ENCODE results near the gene ZNF888. TPM values are rescaled to one million over a fixed set of nuclear protein-coding genes. Genes with fewer than 3 reads are reported as not detected.
A peak's percentile ranks its signal among the peaks of the same experiment; 100 is the strongest.
"Not testable (repeated sequence)": the region's sequence is repeated elsewhere in the genome, so short reads cannot be mapped to it uniquely, and the experiment has no call there.

The ZNF888 gene
- total RNA-seq, 2 donors from 2014 or later: 5.9 to 8.0 TPM

DNA sequence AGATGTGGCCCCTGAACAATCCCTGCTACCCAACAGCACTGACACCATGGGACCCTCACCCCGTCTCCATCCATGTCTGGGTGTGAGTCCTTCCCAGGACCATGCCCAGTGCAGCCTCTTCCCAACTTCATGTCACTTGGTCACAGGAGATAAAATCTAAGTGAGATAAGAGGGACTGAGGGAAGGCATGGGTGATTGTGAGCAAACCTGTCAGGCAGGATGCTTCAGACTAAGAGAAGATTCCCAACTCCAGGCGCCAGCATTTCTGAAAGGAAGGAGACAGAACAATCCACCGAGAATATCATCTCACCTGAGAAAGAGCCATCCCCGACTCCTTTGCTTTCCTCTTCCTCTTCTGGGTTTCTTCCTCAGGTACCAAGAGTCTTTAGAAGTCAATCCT, 33.3 kb downstream of the ZNF888 start:
- H3K9me3 Mint-ChIP-seq: peaks cover 7% of the 10 kb centered on the region in 2 donors
- no peak for DNase-seq
- no peak overlapping the region for H3K27ac Mint-ChIP-seq
- ATAC-seq (replicated peaks in 1 of 2): no peak
- no peak overlapping the region for H3K4me3 Mint-ChIP-seq
- no peaks in the 10 kb centered on the region for H3K27me3 Mint-ChIP-seq (ENCODE audit: low read depth)
- peaks cover 5% of the 10 kb centered on the region for H3K4me1 Mint-ChIP-seq (ENCODE audit: low read depth)
- peaks cover 35 to 77% of the 10 kb centered on the region in 2 donors for H3K36me3 Mint-ChIP-seq (ENCODE audit: insufficient read depth in 2 of 2)

DNA sequence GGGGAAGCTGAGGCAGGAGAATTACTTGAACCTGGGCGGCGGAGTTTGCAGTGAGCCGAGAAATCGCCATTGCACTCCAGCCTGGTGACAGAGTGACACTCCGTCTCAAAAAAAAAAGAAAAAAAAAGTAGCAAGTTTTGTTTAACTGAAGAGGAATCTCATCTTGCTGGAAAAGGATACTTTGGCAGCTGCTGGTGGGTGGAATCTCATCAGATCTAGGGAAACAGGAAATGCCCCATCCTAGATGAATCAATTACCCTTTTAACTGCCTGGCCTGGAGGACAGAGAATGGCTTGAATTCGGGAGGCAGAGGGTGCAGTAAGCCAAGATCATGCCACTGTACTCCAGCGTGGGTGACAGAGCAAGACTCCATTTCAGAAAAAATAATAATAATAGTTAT, 34.2 kb downstream of the ZNF888 start:
- peaks cover 5 to 7% of the 10 kb centered on the region in 2 donors for H3K9me3 Mint-ChIP-seq
- ATAC-seq (replicated peaks in 1 of 2) (no peak), DNase-seq (no peak)
- no peak overlapping the region for H3K4me3 Mint-ChIP-seq
- no peak overlapping the region for H3K27ac Mint-ChIP-seq
- no peaks in the 10 kb centered on the region for H3K4me1 Mint-ChIP-seq (ENCODE audit: low read depth)
- H3K27me3 Mint-ChIP-seq (ENCODE audit: low read depth): no peaks in the 10 kb centered on the region
- H3K36me3 Mint-ChIP-seq (ENCODE audit: insufficient read depth in 2 of 2): peaks cover 40 to 77% of the 10 kb centered on the region in 2 donors

DNA sequence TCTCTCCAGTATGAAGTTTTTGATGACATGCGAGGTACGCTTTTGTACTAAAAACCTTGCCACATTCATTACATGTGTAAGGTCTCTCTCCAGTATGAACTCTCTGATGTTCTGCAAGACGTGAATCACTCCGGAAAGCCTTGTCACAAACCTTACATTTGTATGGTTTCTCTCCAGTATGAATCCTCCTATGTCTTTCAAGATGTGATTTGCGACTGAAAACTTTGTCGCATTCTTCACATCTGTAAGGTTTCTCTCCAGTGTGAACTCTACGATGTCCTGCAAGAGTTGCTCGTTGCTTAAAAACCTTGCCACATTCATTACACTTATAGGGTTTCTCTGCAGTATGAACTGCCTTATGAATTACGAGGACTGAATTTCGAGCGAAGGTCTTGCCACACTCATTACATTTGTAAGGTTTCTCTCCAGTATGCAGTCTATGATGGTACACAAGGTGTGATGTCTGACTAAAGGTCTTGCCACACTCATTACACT, 42.3 kb downstream of the ZNF888 start:
- no peaks in the 10 kb centered on the region for H3K4me1 Mint-ChIP-seq (ENCODE audit: low read depth)
- H3K36me3 Mint-ChIP-seq (ENCODE audit: insufficient read depth in 2 of 2): peaks cover 48 to 69% of the 10 kb centered on the region in 2 donors
- no peak overlapping the region for H3K27ac Mint-ChIP-seq
- H3K27me3 Mint-ChIP-seq (ENCODE audit: low read depth): no peaks in the 10 kb centered on the region
- no peak for DNase-seq
- H3K9me3 Mint-ChIP-seq: peaks cover 23 to 36% of the 10 kb centered on the region in 2 donors
- H3K4me3 Mint-ChIP-seq: no peak overlapping the region
- ATAC-seq (replicated peaks in 1 of 2): no peak

DNA sequence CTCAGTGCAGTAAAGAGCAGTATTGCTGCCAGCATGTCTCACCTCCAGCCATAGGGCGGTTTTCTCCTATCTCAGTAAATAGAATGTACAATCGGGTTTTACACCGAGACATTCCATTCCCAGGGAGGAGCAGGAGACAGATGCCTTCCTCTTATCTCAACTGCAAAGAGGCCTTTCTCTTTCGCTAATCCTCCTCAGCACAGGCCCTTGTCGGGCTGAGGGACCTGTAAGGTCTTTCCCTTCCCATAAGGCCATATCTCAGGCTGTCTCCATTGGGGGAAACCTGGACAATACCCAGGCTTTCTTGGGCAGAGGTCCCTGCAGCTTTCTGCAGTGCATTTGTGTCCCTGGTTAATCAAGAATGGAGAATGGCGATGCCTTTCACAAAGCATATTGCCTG, 50.2 kb downstream of the ZNF888 start:
- not testable (repeated sequence) for H3K4me3 Mint-ChIP-seq, H3K27ac Mint-ChIP-seq

DNA sequence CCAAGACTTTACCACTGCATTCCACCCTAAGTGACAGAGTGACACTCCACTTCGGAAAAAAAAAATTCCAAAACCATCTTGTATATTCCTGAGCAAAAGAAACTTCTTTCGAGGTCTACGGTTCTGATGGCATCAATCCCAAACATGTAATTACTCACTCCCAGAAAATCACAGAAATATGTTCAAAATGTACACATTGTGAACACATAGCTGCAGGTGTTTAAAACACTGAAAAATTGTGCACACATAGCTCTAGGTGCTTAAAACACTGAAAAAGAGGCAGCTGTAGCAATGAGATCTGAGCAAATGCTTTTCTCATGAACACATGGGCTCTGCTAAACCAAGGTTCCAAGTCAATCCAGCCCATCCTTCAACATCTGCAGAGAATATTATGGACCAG, 51.8 kb downstream of the ZNF888 start:
- DNase-seq: no peak
- ATAC-seq (replicated peaks in 1 of 2): no peak

More for the DNA sequence above, 50.2 kb downstream of the ZNF888 start:
- peaks cover 18% of the 10 kb centered on the region in 2 donors for H3K9me3 Mint-ChIP-seq
- peaks cover 18 to 23% of the 10 kb centered on the region in 2 donors for H3K36me3 Mint-ChIP-seq (ENCODE audit: insufficient read depth in 2 of 2)
- ATAC-seq (replicated peaks in 1 of 2); H3K4me1 Mint-ChIP-seq (ENCODE audit: low read depth); H3K27me3 Mint-ChIP-seq (ENCODE audit: low read depth); DNase-seq: not testable (repeated sequence)

DNA sequence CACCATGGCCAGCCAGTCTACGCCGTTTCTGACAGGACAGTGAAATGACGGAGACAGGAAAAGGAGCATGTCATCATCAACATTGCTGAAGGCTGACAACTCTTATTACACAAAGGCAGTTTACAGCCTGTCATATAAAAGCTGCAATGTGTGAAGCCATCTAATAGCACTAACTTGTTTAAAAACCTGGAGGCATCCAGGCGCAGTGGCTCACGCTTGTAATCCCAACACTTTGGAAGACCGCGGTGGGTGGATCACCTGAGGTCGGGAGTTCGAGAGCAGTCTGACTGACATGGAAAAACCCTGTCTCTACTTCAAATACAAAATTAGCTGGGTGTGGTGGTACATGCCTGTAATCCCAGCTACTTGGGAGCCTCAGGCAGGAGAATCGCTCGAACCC, 55.2 kb downstream of the ZNF888 start:
- H3K4me3 Mint-ChIP-seq; H3K4me1 Mint-ChIP-seq (ENCODE audit: low read depth); H3K27ac Mint-ChIP-seq; ATAC-seq (replicated peaks in 1 of 2); H3K9me3 Mint-ChIP-seq; DNase-seq; H3K27me3 Mint-ChIP-seq (ENCODE audit: low read depth): not testable (repeated sequence)
- peaks cover 7 to 14% of the 10 kb centered on the region in 2 donors for H3K36me3 Mint-ChIP-seq (ENCODE audit: insufficient read depth in 2 of 2)

More for the DNA sequence above, 51.8 kb downstream of the ZNF888 start:
- Mint-ChIP-seq H3K27me3 (ENCODE audit: low read depth) (no peaks in the 10 kb centered on the region), H3K36me3 (ENCODE audit: insufficient read depth in 2 of 2) (peaks cover 14 to 16% of the 10 kb centered on the region in 2 donors), H3K27ac (no peak overlapping the region), H3K4me3 (no peak overlapping the region), H3K9me3 (peaks cover 13 to 16% of the 10 kb centered on the region in 2 donors), H3K4me1 (ENCODE audit: low read depth) (no peaks in the 10 kb centered on the region)

DNA sequence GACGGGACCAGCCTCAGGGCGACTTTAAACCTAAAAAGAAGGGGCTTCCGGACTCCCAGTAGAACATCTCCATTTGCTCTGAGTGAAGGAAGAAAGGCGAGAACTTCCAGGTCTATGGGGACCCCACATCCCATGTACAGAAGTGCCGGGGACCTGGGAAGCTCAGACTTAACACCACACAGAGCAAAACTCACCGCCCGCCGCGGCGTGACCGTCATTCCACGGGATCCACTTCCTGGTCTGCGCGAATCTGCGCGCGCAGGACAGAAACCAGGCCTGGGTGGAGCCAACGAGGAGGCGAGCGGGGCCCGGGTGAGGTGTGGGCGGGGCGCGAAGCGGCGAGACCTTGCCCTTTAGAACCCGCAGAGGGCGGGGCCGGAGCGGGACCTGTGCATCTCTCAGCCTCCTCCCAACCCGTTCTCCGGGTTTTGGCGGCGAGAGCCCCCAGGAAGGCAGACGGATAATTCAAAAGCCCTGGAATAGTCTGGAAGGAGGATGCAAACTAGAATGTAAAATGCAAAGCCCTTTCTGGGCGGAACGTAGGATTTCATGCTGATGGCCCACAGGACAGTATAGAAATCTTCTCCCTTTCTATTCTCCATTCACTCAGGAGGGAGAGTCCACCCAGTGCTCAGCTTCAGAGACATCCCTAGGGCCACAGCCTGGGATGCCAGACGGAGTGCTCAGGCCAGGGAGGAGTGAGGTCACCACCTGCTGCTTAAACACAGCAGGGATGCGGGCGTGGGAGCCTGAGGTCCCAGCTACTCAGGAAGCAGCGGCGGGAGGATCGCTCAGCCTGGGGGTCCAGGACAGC, 65.6 kb downstream of the ZNF888 start, which contains the start of gene ZNF468:
TSS of gene ZNF468 (minus strand) at position 242 of the 814 bp plus-strand sequence. CDS start 3,347 bp downstream, outside the sequence.
- Mint-ChIP-seq H3K27ac (peak within 1 kb of the TSS; percentile 89), H3K4me1 (ENCODE audit: low read depth) (peaks cover 23% of the 10 kb centered on the region), H3K36me3 (ENCODE audit: insufficient read depth in 2 of 2) (peaks cover 25 to 30% of the 10 kb centered on the region in 2 donors), H3K9me3 (peaks cover 13 to 14% of the 10 kb centered on the region in 2 donors), H3K4me3 (peak within 1 kb of the TSS; percentile 92 to 97)
- peak; percentile 99 to 100 for ATAC-seq (replicated peaks in 1 of 2)
- peak; percentile 73 to 75 for DNase-seq
- H3K27me3 Mint-ChIP-seq (ENCODE audit: low read depth): not testable (repeated sequence)

DNA sequence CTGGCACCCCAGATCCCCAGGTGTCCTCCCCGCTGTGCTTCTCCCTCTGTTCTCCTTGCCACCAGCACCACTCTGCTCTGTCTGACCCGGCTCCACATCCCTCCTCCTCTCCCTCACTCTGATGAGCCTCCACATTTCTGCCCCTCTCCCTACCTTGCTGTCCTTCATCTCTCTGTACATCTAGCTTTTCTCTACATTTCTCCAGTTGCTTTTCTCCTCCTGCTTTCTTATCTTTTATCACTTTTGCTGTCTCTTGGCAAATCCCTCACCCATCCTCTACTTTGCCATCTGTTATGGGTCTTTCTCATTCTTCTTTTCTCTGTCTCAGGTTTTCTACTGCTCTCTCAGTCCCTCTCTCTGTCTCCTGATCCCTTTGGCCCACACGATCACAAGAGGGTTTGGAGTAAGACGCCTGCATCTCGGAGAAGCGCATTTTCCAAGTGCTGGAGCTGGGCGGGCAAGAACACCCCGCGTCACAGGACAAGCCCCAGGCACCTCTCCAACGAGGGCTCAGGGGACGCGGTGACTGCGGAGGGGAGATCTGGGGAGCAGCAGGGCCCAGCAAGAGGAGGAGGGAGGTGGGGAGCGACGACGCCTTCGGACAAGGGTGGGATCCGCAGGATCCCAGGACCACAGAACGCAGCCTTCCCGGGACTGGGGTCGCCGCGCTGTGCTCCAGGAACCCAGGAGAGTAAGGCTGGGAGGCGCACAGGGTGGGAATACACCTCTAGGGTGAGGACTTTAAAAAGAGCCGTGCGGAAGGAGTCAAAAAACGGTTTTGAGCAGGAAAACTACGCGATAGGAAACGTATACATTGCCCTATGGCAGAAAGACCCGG, 66.5 kb downstream of the ZNF888 start:
- Mint-ChIP-seq H3K4me3 (peak overlapping the region; percentile 92 to 97), H3K36me3 (ENCODE audit: insufficient read depth in 2 of 2) (peaks cover 29% of the 10 kb centered on the region in 2 donors), H3K27ac (peak overlapping the region; percentile 89), H3K4me1 (ENCODE audit: low read depth) (peaks cover 23% of the 10 kb centered on the region)
- H3K27me3 Mint-ChIP-seq (ENCODE audit: low read depth); H3K9me3 Mint-ChIP-seq: not testable (repeated sequence)
- ATAC-seq (replicated peaks in 1 of 2) (peak; percentile 10 to 12), DNase-seq (peak in 1 of 2 donors; percentile 6)

Other genes starting within 250 kb of the ZNF888 start
- gene ZNF611, start 188.4 kb downstream of the ZNF888 start, total RNA-seq: 10 to 100 TPM; 21.3 to 24.7 TPM
- 10 to 100 TPM; 14.1 to 20.9 TPM for gene ZNF600, start 136.6 kb downstream of the ZNF888 start, total RNA-seq
- gene ZNF28, start 101.8 kb downstream of the ZNF888 start, total RNA-seq: 10 to 100 TPM; 13.3 to 17.8 TPM
- gene ZNF468, start 65.8 kb downstream of the ZNF888 start, total RNA-seq: 10 to 100 TPM; 11.3 to 16.2 TPM
- 10 to 100 TPM in 1 of 2 donors, 1 to 10 TPM in 1; 9.9 to 13.0 TPM for gene ZNF320, start 25.8 kb downstream of the ZNF888 start, total RNA-seq
- gene ZNF816, start 39.5 kb upstream of the ZNF888 start, total RNA-seq: 10 to 100 TPM; 12.0 to 16.2 TPM
- not detected for gene ERVV-1, start 90.5 kb upstream of the ZNF888 start, total RNA-seq
- not detected for gene ERVV-2, start 121.3 kb upstream of the ZNF888 start, total RNA-seq
- 10 to 100 TPM; 25.2 to 30.4 TPM for gene ZNF160, start 180.0 kb upstream of the ZNF888 start, total RNA-seq
- 1 to 10 TPM; 3.4 to 5.2 TPM for gene ZNF415, start 209.5 kb upstream of the ZNF888 start, total RNA-seq
- 1 to 10 TPM; 4.7 to 6.5 TPM for gene ZNF347, start 235.6 kb upstream of the ZNF888 start, total RNA-seq